Measurements from ENCODE around the gene NUP210.

DNA sequence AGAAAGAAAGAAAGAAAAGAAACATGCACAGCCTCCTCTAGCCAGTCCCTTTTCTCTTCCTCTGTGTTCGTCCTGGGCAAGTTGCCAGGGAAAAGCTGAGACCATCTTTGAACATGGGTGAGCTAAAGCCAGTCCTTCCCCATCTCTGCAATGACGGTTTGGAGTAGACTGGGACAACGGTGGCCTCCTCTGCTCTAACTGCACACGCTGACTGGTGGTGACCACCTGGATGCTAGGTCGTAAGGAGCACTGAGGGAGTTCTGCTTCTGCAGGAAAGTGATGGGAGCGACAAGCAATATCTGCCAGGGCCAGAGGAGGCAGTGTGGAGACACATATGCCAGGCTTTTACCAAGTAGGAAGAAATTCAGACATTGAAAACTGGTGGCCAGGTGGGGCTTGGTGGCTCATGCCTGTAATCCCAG lies 111.7 kb downstream of the NUP210 start:
- TF ChIP-seq, protein P1, sequence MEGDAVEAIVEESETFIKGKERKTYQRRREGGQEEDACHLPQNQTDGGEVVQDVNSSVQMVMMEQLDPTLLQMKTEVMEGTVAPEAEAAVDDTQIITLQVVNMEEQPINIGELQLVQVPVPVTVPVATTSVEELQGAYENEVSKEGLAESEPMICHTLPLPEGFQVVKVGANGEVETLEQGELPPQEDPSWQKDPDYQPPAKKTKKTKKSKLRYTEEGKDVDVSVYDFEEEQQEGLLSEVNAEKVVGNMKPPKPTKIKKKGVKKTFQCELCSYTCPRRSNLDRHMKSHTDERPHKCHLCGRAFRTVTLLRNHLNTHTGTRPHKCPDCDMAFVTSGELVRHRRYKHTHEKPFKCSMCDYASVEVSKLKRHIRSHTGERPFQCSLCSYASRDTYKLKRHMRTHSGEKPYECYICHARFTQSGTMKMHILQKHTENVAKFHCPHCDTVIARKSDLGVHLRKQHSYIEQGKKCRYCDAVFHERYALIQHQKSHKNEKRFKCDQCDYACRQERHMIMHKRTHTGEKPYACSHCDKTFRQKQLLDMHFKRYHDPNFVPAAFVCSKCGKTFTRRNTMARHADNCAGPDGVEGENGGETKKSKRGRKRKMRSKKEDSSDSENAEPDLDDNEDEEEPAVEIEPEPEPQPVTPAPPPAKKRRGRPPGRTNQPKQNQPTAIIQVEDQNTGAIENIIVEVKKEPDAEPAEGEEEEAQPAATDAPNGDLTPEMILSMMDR (conservative IDR thresholded peaks at IDR 0.05; ENCODE audit: low read length): peak; percentile 67
- no peak for TF ChIP-seq EZH2phosphoT487 (IDR thresholded peaks at IDR 0.05; ENCODE audit: borderline replicate concordance)
